SK-N-DZ (cell line): ENCODE data around the gene F13A1.

ENCODE experiments used
- DNase-seq: peaks from one replicate; pipeline ENCODE4 v3.0.0-alpha.2; 2015; ENCODE audit warnings: low spot score

F13A1 gene

DNA sequence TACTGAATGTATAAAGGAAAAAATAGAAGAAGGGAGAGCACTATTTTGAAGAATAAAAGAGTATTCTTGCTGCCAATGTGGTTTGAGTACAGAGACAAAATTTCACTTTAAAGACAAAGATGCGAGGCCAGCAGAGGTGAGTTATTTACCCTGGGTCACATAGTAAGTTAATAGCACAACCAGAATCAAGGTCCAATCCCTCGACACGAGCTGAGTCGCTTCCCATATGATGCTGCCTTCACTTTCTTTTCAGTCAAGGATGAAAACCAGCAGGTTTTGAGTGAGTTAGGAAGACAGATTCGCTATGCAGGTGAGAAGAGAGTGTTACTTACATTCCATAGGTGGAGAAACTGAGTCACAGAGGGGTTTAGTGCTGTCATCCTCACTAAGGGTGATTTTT lies 75.8 kb downstream of the F13A1 start:
- DNase-seq: no peak

GRCh38 chr6:6243846-6244245 lies 76.6 kb downstream of the F13A1 start:
- DNase-seq: no peak

DNA sequence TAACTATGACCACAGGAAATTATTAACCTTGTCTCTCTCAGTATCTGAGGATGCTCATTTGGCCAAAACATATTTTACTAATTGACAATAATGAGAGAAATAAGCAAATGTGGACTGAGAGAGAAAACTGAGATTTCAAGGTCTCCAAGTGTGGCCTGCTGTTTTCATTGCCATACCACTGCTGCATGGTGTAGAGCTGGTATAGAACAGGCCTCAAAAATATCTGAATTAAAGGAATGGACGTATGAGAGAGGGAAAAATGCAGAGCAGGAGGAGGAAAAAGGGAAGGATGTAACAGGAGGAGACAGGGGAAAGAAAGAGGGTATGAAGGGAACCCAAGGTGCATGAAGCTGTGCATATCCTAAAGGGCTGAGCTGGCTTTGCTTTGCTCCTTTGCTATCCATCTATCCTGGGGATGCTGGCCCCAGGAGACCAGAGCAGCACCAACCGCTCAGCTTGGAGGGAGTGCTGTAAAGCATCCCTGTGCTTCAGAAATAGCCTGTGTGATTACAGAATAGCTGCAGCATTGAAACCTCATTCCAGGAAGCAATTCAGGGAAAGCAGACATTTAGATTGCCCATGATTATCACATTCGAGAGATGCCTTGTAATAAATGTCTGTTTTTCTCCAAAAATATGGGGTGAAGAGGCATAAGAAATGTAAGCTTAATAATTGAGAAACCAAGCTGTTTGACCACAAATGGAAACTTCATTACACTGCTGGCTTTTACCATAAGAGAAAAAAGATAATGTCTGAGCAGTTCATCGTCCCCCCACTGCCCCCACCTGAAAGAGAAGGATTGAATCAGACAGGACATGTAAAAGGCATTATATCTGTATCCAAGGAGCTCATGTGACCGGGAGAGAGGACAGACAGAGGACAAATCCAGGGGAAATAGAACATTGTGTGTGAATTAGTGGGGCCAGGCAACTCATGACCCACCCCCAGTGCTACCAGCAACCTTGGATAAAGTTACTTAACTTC lies 80.6 kb downstream of the F13A1 start:
- no peak for DNase-seq

DNA sequence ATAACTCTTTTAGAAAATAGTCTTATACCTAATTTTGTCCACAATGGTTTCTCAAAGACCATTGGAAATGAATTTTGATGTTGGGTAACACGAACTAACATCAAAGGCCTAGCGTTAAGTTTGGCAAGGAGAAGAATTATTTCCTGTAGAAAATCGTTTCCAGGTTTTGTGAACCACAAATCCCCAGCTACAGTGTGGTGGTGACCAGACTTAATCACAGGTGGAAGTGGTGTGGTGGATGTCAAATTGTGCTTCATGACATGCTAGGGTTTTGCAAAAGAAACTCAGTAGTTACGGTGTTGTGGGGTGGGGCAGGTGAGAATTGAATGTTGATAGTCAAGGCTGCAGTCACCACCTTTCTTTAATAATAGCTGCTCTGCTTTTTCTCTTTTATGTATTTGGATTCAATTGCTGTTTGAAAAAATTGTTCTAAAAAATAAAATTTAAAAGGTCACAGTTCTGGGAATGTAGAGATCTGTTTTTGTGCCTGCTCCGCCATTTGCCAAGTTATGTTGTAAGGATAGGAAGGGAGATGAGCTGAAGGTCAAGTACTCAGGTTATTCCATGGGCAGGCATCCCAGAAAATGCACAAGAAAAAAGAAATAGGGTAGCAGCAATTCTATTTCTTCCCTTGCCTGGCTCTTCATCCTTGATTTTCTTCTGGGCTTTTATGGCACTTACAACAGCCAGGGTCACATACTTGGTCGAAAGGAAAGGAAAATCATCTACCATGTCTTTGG lies 83.6 kb downstream of the F13A1 start:
- no peak for DNase-seq

GRCh38 chr6:6235786-6236185 lies 84.7 kb downstream of the F13A1 start:
- DNase-seq: no peak

DNA sequence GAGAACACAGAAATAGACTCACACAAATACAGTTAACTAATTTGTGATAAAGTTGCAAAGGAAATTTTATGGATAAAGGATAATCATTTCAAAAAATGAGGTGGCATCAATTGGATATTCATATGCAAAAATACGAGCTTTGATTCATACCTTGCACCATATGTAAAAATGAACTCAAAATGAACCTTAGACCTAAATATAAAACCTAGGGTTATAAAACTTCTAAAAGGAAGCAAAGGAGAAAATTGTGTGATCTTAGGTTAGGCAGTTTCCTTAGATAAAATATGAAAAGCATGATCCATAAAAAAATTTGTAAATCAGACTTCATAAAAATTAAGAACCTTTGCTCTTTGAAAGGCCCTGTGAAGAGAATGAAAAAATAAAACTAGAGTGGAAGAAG lies 85.5 kb downstream of the F13A1 start:
- DNase-seq: no peak

- DNase-seq: no peak
These were observed 90.2 kb downstream of the F13A1 start for GRCh38 chr6:6230286-6230685.

- no peak for DNase-seq
These were observed 92.6 kb downstream of the F13A1 start for GRCh38 chr6:6227896-6228295.

- DNase-seq: no peak
These were observed 94.5 kb downstream of the F13A1 start for GRCh38 chr6:6225885-6226529.

- peak; percentile 11 for DNase-seq
These were observed 95.5 kb downstream of the F13A1 start for GRCh38 chr6:6224933-6225486.

GRCh38 chr6:6221787-6222535 lies 98.5 kb downstream of the F13A1 start:
- DNase-seq: no peak

GRCh38 chr6:6220718-6221117 lies 99.7 kb downstream of the F13A1 start:
- no peak for DNase-seq

DNA sequence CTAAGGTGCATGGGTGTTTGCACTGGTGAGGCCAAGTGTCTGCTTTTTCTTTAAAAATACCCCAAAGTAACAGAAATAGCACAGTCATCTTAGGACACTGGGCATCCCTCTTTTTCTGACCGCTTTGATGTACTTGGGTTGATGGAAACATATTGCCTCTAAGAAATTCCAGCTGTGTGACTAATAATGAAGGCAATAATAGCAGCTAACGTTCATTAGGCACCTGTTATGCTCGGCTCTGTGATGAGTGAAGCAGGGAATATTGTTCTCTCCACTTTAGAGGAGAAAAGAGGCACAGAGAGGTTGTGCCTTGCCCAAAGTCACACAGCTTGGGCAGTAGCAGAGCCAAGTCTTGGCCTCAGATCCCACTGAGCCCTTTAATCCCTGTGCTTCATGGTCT lies 100.7 kb downstream of the F13A1 start:
- no peak for DNase-seq

DNA sequence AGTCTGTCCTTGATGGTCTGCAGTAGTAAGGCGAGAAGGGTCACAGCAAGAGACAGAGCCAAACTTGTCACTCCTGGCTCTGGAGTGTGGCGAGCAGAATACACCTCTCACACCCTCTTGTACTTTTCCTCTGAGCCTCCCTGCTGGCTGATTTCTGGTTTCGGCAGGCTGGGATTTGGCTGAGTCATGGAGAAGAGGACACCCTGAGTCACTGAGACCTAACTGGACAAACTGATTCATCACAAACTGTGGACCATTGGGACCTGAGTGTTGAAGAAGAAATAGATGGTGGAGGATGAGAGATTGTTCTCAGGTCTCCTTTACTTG lies 101.7 kb downstream of the F13A1 start:
- DNase-seq: no peak

- DNase-seq: no peak
These were observed 102.4 kb downstream of the F13A1 start for GRCh38 chr6:6217855-6218758.

- DNase-seq: no peak
These were observed 109.5 kb downstream of the F13A1 start for GRCh38 chr6:6210994-6211393.

GRCh38 chr6:6202886-6203285 lies 117.6 kb downstream of the F13A1 start:
- no peak for DNase-seq

DNA sequence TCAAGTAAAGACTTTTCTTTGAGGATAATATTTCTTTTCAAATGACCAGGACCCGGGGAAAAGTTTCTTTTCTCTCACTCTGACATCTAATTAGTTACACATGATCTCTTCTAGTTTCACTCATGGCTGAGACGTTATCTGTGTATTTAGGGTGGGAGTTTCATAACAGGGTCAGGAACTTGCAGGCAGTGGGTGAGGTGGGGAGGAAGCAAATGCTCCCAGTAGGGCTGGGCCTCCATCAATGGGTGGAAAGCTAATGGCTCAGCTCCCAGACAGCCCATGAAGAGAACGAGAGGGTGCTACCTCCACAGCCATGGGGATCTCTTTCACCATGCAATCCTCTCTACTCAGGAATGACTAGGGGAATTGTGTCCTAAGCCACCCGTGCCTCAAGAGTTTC lies 119.3 kb downstream of the F13A1 start:
- DNase-seq: no peak

- no peak for DNase-seq
These were observed 120.8 kb downstream of the F13A1 start for GRCh38 chr6:6199678-6200077.

- DNase-seq: no peak
These were observed 123.7 kb downstream of the F13A1 start for GRCh38 chr6:6196762-6197161.
